GM23338 (cell line): ENCODE data around the gene TPSB2.

Experiments
- CREB1 ChIP-seq: fragments of 250-450 bp; sonication (Bioruptor Pico); IDR thresholded peaks from 2 replicates; pipeline ENCODE4 v1.5.0; 2020; ENCODE audit warnings: low read depth, mild to moderate bottlenecking, moderate library complexity
- CTCF ChIP-seq, 2 experiments: fragments of 200-600 bp in 1 of 2; sonication (generic) in 1 of 2; conservative IDR thresholded peaks; 2 replicates each; pipeline versions ENCODE4 v1.5.1 to v1.6.1; 2016 to 2017; ENCODE audit warnings: antibody characterized with exemption in 2 of 2, low read depth in 2 of 2, mild to moderate bottlenecking in 2 of 2, moderate library complexity in 1 of 2
- POLR2AphosphoS5 ChIP-seq: IDR thresholded peaks from 2 replicates; pipeline ENCODE4 v1.6.1; 2016; ENCODE audit warnings: antibody characterized with exemption, low read depth
- ZNF114 ChIP-seq: fragments of 250-450 bp; sonication (Bioruptor Pico); IDR thresholded peaks from 2 replicates; pipeline ENCODE4 v1.5.0; 2020; ENCODE audit warnings: mild to moderate bottlenecking, moderate library complexity

DNA sequence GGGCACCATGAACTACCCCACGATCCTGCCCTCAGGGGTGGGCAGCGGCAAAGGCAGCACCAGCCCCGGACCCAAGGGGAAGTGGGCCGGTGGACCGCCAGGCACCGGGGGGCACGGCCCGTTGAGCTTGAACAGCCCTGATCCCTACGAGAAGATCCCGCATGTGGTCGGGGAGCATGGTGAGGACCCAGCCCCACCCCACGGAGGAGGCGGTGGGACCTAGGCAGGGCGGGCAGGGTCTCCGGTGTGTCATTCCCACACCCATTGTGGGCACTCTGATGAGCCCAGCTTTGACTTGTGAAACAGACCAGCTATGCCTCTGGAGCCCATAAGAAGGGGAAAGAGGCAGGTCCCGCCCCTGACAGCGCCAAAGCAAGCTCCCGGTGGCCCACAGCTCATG, 27.7 kb downstream of the TPSB2 start:
- no peak for TF ChIP-seq POLR2AphosphoS5
- no peak for TF ChIP-seq CTCF (conservative IDR thresholded peaks at IDR 0.05; ENCODE audit: low read depth in 2 of 2)
- no peak for TF ChIP-seq ZNF114 (CRISPR knock-in tag)
- no peak for TF ChIP-seq CREB1
